ENCODE results near the gene ZNF236.

The ZNF236 gene

DNA sequence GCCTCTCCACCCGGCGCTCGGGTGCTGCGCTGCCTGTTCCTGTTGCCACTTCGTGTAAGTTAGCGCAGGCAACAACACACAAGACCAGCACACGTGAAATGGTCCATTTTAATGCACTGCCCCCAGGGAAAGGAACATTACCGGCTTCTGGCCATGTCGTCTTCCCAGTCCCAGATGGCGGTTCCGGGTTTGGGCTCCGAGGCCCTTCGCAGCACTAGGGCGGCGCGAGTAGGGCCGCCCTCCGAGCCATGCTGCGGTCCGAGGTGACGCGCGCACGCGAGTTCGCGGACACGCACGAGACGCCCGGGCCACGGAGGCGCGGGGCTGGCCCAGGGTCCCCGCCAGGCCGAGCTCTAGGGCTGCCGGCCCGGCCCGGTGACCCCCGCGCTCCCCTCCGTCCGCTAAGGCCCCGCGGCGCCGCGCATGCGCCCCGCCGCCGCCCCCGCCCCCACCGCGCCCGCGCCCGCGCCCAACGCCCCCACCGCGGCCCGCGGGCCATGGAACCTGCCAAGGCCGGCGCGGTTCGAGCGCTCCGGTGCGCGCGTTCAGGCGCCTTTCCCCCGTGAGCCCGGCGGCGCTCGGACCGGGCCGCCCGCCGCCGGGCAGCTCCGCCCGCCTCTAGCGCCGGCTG is 367 bp upstream of the ZNF236 start:
- peak overlapping the region; percentile 99 for H3K27ac ChIP-seq
- TF ChIP-seq ZFX (IDR thresholded peaks at IDR 0.05): peak; percentile 90
- TF ChIP-seq, protein P1, sequence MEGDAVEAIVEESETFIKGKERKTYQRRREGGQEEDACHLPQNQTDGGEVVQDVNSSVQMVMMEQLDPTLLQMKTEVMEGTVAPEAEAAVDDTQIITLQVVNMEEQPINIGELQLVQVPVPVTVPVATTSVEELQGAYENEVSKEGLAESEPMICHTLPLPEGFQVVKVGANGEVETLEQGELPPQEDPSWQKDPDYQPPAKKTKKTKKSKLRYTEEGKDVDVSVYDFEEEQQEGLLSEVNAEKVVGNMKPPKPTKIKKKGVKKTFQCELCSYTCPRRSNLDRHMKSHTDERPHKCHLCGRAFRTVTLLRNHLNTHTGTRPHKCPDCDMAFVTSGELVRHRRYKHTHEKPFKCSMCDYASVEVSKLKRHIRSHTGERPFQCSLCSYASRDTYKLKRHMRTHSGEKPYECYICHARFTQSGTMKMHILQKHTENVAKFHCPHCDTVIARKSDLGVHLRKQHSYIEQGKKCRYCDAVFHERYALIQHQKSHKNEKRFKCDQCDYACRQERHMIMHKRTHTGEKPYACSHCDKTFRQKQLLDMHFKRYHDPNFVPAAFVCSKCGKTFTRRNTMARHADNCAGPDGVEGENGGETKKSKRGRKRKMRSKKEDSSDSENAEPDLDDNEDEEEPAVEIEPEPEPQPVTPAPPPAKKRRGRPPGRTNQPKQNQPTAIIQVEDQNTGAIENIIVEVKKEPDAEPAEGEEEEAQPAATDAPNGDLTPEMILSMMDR (conservative IDR thresholded peaks at IDR 0.05): no peak

DNA sequence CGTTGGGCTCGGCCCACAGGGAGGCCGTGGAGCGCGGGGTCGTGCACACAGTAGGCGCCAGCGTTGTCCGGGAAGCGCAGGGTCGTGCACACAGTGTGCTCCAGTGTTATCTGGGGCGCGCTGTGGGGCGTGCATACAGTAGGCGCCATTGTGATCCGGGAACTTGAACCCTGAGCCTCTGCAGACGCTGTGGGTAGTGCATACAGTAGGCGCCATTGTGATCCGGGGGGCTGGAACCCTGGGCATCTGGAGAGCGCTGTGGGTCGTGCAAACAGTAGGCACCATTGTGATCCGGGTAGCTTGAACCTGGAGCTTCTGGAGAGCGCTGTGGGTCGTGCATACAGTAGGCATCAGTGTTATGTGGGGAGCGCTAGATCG is 793 bp downstream of the ZNF236 start:
- TF ChIP-seq ZFX (IDR thresholded peaks at IDR 0.05): peak; percentile 5
- TF ChIP-seq, protein P1 (conservative IDR thresholded peaks at IDR 0.05): no peak
- H3K27ac ChIP-seq: peak overlapping the region; percentile 99

DNA sequence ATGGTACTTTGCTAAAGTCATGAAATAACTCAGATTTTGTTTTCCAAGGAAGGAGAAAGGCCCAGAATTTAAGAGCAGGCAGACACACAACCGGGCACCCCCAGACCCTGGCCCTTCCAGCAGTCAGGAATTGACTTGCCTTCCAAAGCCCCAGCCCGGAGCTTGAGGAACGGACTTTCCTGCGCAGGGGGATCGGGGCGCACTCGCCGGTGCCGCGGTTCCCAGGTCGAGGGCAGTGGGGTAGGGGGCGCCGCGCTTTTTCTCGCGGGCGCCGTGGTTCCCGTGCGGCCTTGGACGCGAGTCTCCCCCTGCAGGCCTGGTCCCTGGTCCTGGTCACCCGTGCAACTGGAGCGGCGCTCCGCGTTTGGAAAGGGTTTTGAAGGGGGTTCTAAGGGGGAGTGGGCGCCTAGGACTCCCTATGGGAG is 1.2 kb downstream of the ZNF236 start:
- TF ChIP-seq, protein P1 (conservative IDR thresholded peaks at IDR 0.05): no peak
- TF ChIP-seq ZFX (IDR thresholded peaks at IDR 0.05): no peak
- H3K27ac ChIP-seq: peak overlapping the region; percentile 99

DNA sequence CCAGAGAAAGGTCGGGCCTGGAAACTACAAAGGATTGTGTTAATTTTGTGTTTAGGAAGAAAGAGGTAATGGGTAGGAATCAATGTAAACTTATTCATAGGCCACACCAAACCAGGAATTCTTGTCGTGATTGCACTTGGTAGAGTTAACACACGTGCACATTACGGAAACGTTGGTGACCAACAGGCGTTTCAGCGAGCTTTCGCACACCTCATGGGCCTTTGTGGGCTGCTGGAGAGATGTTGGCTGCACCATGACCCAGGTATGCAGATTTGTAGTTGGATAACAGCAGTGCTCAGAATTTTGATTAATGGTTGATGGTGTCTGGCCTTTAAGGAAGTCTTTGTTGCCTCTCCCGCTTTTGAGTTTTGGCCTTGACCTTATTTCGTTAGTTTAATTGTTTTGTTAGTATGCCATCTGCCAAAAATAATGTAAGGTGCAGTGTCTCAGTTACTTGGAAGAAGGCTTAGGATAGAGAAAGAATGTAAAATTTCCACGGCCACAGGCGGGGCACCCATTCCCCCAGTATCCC is 1.9 kb downstream of the ZNF236 start:
- TF ChIP-seq, protein P1 (conservative IDR thresholded peaks at IDR 0.05): no peak
- no peak for TF ChIP-seq ZFX (IDR thresholded peaks at IDR 0.05)
- H3K27ac ChIP-seq: no peak overlapping the region

DNA sequence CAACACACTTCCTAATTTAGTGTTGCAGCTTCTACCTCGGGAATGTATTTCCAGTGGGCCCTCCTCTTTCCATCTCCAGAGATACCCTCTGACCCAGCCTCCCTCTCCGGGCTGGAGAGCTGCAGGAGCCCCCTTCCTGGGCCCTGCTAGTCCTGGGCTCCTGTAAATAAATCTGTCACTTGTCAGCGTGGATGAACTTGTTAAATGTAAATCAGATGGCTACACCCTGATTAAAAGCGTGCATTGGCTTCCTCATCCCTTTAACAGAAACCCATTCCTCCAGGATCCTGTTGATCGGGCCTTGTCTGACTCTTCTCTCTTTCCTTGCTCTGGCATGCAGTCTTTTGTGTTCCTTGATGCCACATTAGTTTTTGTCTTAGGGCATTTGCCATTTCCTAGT is 2.4 kb downstream of the ZNF236 start:
- TF ChIP-seq, protein P1 (conservative IDR thresholded peaks at IDR 0.05): no peak
- no peak for TF ChIP-seq ZFX (IDR thresholded peaks at IDR 0.05)
- no peak overlapping the region for H3K27ac ChIP-seq

DNA sequence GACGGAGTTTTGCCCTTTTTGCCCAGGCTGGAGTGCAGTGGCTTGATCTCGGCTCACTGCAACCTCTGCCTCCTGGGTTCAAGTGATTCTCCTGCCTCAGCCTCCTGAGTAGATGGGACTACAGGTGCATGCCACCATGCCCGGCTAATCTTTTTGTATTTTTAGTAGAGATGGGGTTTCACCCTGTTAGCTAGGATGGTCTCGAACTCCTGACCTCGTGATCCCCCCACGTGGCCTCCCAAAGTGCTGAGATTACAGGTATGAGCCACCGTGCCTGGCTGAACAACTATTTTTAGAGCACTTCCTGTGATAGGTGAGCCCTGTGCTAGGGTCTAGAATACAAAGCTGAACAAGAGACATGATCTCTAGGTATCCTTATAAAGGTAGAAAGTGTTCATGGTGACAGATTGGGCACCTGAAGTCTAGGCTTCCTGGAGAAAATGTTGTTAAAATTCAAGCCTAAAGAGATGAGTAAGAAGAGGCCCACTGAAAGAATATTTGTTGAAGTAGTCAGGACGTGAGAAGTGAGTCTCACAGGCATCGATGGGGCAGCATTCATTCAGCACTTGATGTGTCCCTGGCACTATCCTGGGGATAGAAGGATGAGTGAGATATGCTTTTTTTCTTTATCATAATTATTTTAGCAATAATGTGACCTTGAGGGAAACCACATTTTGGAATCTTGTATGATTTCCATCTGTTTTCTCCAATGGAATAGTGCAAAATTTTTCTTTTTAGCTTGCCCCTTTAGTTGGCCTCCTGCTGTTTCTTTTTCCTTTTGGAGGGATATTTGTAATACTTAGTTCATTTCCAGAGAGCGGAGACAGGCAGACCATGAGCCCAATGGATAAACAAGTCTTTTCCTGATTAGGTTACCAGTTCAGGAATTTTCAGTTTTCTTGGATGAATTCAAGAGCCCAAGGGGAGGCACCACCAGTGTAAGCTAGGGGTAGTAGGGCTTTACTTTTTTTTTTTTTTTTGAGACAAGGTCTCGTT is 5.1 kb downstream of the ZNF236 start:
- H3K27ac ChIP-seq: no peak overlapping the region
- no peak for TF ChIP-seq ZFX (IDR thresholded peaks at IDR 0.05)
- TF ChIP-seq, protein P1 (conservative IDR thresholded peaks at IDR 0.05): no peak

DNA sequence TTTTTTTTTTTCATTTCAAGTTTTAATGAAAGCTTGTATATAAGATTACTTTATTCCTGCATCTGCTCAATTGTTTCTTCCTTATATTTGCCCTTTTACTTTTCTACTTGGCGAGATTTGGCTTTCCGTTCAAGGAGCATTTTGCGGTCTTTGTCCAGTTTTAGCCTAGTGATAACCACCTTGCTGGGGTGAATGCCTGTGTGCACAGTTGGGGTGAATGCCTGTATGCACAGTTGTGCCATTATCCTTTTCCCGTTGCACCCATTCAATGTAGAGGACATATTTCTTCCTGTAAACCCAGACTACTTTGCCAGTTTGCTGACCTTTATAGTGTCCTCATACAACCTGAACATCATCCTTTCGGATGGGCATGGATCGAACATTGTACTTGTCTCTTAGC is 12.0 kb downstream of the ZNF236 start:
- no peak overlapping the region for H3K27ac ChIP-seq
- TF ChIP-seq, protein P1 (conservative IDR thresholded peaks at IDR 0.05): no peak
- TF ChIP-seq ZFX (IDR thresholded peaks at IDR 0.05): no peak
